GM18873 (cell line): ENCODE data around the gene ASB6.

Experiments used
- ATAC-seq: cut with Tn5 transposase; IDR thresholded peaks from one replicate; pipeline ENCODE4 v1.9.1; 2021; ENCODE audit warnings: mild to moderate bottlenecking, moderate library complexity, moderate number of reproducible peaks; ENCODE audit not compliant: unreplicated experiment, low FRiP score

Gene ASB6

GRCh38 chr9:129610473-129611306 is 31.3 kb downstream of the ASB6 start:
- ATAC-seq = no peak

- ATAC-seq = no peak
Measured at GRCh38 chr9:129610213-129610472, 31.8 kb downstream of the ASB6 start.

- ATAC-seq = no peak
Measured at GRCh38 chr9:129609486-129610212, 32.3 kb downstream of the ASB6 start.

GRCh38 chr9:129608561-129609481 is 33.1 kb downstream of the ASB6 start:
- ATAC-seq = no peak

GRCh38 chr9:129607027-129607387 is 34.9 kb downstream of the ASB6 start:
- ATAC-seq = no peak

- ATAC-seq = no peak
Measured at GRCh38 chr9:129606161-129607026, 35.6 kb downstream of the ASB6 start.

GRCh38 chr9:129604766-129605163 is 37.2 kb downstream of the ASB6 start:
- no peak for ATAC-seq

GRCh38 chr9:129604056-129604765 is 37.7 kb downstream of the ASB6 start:
- ATAC-seq = no peak

GRCh38 chr9:129602598-129603415 is 39.1 kb downstream of the ASB6 start:
- no peak for ATAC-seq

GRCh38 chr9:129601082-129601674 is 40.8 kb downstream of the ASB6 start:
- ATAC-seq = no peak

GRCh38 chr9:129598089-129598596 is 43.8 kb downstream of the ASB6 start:
- ATAC-seq = no peak

GRCh38 chr9:129597355-129598088 is 44.4 kb downstream of the ASB6 start:
- ATAC-seq = no peak

- no peak for ATAC-seq
Measured at GRCh38 chr9:129596541-129597331, 45.2 kb downstream of the ASB6 start.

- ATAC-seq = no peak
Measured at GRCh38 chr9:129595903-129596540, 45.9 kb downstream of the ASB6 start.

GRCh38 chr9:129595311-129595741 is 46.6 kb downstream of the ASB6 start:
- no peak for ATAC-seq

- no peak for ATAC-seq
Measured at GRCh38 chr9:129594632-129595031, 47.3 kb downstream of the ASB6 start.
